ENCODE data around the gene FIGLA.
"Not testable (repeated sequence)": the region's sequence is repeated elsewhere in the genome, so short reads cannot be mapped to it uniquely, and the experiment has no call there.

Gene FIGLA

GRCh38 chr2:70807828-70808118 lies 17.3 kb upstream of the FIGLA start:
- DNase-seq (ENCODE audit: low read depth), result no peak

GRCh38 chr2:70807102-70807827 lies 16.8 kb upstream of the FIGLA start:
- DNase-seq (ENCODE audit: low read depth), result no peak

- DNase-seq (ENCODE audit: low read depth), result no peak
These were observed 16.2 kb upstream of the FIGLA start for GRCh38 chr2:70806620-70807019.

GRCh38 chr2:70806013-70806412 lies 15.6 kb upstream of the FIGLA start:
- DNase-seq (ENCODE audit: low read depth), result no peak

GRCh38 chr2:70801607-70802263 lies 11.3 kb upstream of the FIGLA start:
- DNase-seq (ENCODE audit: low read depth), result no peak

- no peak for DNase-seq (ENCODE audit: low read depth)
These were observed 9.3 kb upstream of the FIGLA start for GRCh38 chr2:70799706-70800105.

GRCh38 chr2:70797996-70798395 lies 7.6 kb upstream of the FIGLA start:
- not testable (repeated sequence) for DNase-seq (ENCODE audit: low read depth)

GRCh38 chr2:70797506-70797905 lies 7.1 kb upstream of the FIGLA start:
- no peak for DNase-seq (ENCODE audit: low read depth)

- no peak for DNase-seq (ENCODE audit: low read depth)
These were observed 5.8 kb upstream of the FIGLA start for GRCh38 chr2:70796262-70796661.

GRCh38 chr2:70795164-70795995 lies 4.9 kb upstream of the FIGLA start:
- DNase-seq (ENCODE audit: low read depth), result no peak

- DNase-seq (ENCODE audit: low read depth), result no peak
These were observed 3.0 kb upstream of the FIGLA start for GRCh38 chr2:70793450-70793849.

- DNase-seq (ENCODE audit: low read depth), result peak; percentile 70
These were observed 923 bp downstream of the FIGLA start for GRCh38 chr2:70789304-70790135.

- peak; percentile 43 for DNase-seq (ENCODE audit: low read depth)
These were observed 5.1 kb downstream of the FIGLA start for GRCh38 chr2:70785137-70785911.

- no peak for DNase-seq (ENCODE audit: low read depth)
These were observed 6.1 kb downstream of the FIGLA start for GRCh38 chr2:70784320-70784719.

GRCh38 chr2:70779911-70780545 lies 10.4 kb downstream of the FIGLA start:
- DNase-seq (ENCODE audit: low read depth), result peak; percentile 32

- no peak for DNase-seq (ENCODE audit: low read depth)
These were observed 11.0 kb downstream of the FIGLA start for GRCh38 chr2:70779491-70779890.

- DNase-seq (ENCODE audit: low read depth), result no peak
These were observed 11.8 kb downstream of the FIGLA start for GRCh38 chr2:70778676-70779075.

- DNase-seq (ENCODE audit: low read depth), result peak; percentile 13
These were observed 13.0 kb downstream of the FIGLA start for GRCh38 chr2:70777450-70777849.

- no peak for DNase-seq (ENCODE audit: low read depth)
These were observed 14.2 kb downstream of the FIGLA start for GRCh38 chr2:70776266-70776665.

GRCh38 chr2:70775141-70775540 lies 15.3 kb downstream of the FIGLA start:
- no peak for DNase-seq (ENCODE audit: low read depth)
